Endometrial microvascular endothelial cells (primary cell): ENCODE measurements around the gene METTL22. TPM values are rescaled to one million over a fixed set of nuclear protein-coding genes. Genes with fewer than 3 reads are reported as not detected.
"Not testable (repeated sequence)": the region's sequence is repeated elsewhere in the genome, so short reads cannot be mapped to it uniquely, and the experiment has no call there.

ENCODE experiments used
- in situ Hi-C: cut with HindIII; loops from 2 replicates; pipeline ENCODE4 v1.10.0; 2017; ENCODE audit warnings: low sequenced_read_pairs, low pct_unique_long_range_greater_than_20kb; ENCODE audit errors: inconsistent ontology term
- total RNA-seq: library from RNA; depleted of rRNA; stranded (reverse); fragments of >200 nt; gene quantifications from one replicate; pipeline ENCODE4 v1.2.3, GENCODE V29; 2015; ENCODE audit errors: inconsistent ontology term

METTL22 gene
- total RNA-seq, 1 donor from 2014 or later = 16.1 TPM

DNA sequence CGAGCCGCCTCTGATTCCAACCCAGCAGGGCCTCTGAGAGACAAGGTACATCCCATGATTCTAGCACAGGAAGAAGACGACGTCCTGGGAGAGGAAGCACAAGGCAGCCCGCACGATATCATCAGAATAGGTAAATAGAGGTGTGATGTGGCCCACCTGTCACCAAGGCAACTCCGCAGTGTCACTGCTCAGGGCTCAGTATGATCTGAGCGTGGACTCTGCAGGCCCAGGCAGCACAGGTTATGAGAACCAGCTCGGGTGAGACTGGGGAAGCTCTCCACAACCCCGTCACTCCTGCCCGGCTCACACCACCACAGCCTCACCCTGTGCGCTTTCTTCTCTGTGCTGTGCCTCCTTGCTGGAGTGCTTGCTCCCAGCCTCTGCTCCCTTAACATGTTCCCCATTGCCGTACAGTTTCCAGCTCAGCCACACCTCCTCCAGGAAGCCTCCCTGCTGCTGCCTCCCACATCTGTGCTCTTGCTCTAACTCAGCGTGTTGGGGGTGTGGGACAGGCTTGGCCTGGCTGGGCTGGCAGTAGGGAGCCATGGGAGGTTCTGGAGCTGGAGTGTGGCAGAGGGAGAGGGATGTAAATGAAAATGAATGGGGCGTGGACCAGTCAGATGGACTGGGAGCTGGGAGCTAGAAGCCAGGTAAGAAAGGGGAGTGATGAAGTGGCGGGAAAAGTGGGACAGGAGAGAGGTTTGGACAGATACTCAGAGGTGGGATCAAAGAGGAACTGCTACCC lies 7.7 kb downstream of the METTL22 start:
- in situ Hi-C loops = no loop called here

DNA sequence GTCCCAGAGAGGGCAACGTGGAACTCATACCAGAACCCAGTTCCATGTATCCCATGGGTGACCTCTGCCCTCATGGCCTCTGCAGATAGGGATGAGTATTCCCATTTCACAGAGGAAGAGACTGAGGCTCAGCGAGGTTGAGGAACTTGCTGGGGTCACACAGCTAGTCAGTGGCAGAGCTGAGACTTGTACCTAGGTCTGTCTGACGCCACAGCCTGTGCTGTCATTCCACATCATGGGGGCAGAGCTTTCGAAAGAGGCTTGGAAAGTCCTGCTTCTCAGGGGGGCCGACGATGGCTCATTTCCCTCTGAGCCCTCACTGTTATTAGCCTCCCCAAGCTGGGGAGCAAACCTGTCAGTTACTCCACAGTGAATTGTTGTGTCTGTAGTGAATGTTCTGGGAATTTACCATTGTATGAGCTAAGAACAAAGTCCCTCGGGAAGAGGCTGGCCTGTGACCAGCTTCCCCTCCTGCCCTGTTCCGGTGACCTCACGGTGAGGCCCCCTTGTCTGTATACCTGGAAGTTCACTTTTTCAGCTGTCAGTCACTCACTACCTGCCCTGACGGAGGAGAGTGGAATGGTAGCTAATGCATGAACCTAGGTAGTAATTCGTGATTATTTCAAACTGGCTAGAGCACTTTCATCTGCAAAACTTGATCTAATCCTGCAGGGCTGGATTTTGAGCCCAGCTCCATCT lies 8.9 kb downstream of the METTL22 start:
- in situ Hi-C loops = no loop called here

DNA sequence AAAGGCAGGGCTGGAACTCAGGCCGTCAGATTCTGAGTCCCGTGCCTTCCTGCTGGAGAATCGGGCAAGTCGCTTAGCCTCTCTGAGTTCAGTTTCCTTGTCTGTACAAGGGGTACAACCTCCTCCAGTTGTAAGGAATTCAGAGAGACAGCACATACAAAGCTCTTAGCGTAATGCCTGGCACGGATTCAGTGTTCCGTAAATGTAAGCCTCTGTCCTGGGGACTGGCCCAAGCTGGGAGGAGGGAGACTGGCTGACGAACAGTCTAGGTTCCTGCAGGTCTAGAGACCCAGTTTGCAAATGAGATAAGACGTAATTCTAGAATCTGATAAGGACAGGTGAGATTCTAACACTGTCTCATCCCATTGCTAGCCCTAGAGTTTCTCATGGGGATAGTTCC lies 9.9 kb downstream of the METTL22 start:
- in situ Hi-C loops = no loop called here

DNA sequence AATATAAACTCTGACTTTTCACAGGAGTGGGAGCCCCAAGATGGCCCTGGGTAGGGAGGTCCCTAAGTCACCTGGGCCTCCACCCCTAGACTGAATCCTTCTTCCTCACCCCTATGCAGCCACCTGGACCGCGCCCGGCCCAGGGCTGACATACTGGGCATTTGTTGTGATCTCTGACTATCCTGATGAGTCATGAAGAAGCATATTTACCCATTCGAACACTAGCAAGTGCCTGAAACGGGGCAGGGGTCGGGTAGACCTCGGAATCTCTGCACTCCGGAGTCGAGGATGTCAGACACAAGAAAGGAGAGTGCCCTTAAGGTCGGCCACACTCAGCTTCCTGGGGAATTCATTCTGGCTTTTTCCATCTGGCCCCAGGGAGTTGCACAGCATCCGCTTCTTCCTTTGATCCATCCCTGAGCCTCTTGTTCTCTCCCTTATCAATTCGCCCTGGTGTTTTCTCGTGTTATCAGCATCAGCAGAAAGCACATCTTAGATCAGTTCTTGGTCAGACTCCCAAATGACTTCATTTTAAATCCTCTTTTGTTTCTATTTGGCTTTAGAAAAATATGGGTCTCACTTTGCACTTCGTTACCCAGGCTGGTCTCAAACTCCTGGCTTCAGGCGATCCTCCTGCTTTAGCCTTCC lies 10.4 kb downstream of the METTL22 start:
- in situ Hi-C loops = no loop called here

DNA sequence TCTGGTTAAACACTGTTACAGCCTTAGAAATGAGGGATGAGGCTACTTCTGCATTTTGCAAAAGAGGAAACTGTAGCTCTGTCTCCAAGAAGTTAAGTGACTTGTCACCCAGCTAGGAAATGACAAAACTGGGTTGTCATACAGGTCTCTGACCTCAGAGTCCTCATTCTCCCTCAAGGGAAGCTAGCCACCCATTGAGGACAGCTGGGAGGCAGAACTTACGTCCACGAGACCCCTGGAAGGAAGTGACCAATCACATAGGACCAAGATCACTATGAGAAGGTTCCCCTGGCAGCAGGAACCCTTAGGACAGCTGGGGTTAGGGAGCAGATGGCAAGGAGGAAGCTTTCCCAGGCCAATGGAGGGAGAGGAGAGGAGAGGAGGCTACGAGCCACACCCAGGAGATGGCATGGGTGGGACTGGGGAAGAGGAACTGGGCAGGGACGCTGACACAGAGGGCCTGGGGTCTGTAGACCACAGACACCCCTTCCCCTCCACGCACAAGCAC lies 11.2 kb downstream of the METTL22 start:
- in situ Hi-C loops = no loop called here

DNA sequence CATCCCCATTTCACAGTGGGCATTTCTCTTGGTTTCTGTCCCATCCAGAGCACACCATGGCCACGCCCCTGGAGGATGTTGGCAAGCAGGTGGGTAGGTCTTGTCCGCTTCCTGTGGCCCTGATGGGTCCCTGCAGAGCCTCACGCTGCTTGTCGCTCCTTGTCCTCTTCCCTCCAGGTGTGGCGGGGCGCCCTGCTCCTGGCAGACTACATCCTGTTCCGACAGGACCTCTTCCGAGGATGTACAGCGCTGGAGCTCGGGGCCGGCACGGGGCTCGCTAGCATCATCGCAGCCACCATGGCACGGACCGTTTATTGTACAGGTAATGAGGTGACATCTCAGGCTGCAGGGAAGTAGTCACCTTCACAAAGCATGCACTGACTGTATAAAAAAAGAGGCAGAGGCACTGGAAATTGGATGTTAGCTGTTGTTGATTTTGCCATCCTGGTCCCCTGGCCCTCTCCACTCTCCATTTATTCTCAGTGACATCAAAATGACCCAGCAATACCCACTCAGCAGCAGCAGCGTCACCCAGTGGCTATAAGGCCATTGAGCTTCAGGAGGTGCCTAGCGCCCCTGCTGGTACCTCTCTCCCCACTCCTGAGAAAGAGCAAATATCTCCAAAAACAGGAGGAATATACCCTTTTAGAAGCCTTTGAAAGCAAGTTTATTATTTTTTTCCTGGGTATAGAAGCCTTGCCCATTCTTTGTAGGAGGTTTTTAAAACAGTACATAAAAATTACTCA lies 13.7 kb downstream of the METTL22 start:
- in situ Hi-C loops = no loop called here

DNA sequence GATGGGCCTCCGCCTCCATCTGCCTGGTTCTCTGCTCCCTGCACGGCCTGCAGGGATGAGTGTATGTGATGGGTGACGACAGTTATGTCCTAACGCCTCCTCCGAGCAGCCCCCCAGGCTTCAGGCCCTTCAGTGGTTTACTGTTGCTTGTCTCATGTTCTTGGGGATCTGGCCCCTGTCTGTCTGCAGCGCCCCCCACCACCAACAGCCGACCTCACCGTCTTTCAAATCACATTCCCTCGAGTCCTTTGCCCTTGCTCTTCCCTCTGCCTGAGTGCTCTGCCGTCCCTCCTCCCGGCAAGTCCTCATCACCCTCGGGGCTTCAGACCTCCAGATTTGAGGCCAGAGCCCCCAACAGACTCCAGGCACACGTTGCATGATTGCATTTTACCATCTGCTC lies 18.2 kb downstream of the METTL22 start:
- in situ Hi-C loops = no loop called here

DNA sequence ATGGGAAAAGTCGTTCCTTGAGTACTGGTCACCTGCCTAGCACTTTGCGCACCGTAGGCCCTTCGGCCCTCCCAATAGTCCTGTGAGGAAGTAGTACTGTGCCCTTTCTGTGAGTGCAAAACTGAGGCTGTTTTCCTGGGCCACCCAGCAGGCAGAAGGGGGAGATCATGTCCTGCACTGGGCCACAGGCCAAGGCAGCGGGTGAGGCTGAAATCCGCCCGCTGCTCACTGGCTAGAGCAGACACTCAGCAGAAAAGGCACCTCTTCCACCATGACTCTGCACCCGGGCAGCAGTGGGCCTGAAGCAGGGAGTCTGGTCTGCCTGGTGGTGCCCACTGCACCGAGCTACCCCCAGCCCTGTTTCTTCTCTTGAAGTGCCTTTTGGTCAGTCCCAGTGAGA lies 20.2 kb downstream of the METTL22 start:
- in situ Hi-C loops = no loop called here

DNA sequence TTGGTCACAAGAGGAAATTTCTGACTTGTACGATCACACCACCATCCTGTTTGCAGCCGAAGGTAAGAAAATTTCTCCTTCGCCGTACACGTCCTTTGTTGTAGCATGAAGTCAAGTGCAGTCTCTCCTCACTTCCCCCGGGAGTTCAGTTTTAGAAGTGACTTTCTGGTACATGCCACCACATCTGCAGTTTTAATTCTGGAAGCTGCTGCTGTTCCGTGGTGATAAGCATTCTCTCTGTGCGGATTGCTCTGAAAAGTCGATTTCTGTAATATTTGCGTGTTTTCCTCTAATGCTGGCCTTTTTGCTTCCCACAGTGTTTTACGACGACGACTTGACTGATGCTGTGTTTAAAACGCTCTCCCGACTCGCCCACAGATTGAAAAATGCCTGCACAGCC lies 20.6 kb downstream of the METTL22 start:
- in situ Hi-C loops = no loop called here

DNA sequence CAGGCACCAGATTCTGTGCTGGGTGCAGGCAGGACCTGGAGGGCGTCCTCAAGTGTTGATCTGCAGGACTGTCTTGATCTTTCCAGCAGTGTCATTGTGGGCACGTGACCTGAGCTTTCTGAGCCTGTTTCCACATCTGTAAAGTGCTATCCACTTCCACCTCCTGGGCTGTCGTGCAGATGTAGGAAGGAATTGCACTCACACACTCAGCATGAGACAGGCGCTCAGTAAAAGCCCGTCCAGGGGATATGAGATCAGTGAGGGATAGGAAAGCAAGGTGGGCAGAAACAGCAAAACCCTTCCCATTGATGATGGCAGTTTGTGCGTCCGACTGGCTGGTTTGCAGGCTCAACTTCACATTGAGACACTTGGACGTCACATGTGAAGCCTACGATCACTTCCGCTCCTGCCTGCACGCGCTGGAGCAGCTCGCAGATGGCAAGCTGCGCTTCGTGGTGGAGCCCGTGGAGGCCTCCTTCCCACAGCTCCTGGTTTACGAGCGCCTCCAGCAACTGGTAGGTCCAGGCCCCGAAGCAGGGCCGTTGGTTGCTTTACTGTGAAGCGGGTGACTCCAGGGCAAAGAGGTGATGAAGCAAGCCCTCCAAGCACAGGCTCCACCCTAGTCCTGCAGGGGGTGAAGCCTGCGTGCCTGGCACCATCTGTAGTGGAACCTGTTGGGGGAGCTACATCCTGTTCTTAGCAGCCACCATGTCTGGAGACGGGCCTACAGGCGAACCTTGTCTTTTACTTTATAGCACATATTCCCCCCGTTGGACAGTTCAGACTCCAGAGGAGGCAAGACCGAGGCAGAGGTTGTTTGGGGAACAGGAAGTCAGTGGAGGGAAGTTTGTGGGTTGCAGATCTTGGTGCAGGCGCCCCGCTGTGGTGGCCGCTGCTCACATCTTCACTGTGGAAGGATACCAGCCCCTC lies 23.0 kb downstream of the METTL22 start:
- in situ Hi-C loops = no loop called here

DNA sequence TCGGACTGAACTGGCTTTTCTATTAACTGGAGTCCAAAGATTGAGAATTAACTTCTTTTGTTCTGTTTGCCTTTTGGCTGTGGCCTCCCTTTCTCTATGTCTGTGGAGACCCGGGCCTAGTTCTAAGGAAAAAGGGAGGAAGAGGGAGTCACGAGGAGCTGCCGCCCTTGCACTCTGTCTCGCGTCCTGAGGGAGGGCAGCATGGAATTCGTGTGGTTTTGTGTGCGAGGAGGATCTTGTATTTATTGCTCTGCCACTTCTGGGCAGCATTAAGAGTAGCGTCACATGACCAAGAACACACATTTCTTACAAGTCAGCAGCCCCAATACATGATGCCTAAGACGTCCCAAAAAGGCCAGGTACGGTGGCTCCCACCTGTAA lies 23.6 kb downstream of the METTL22 start:
- in situ Hi-C loops = no loop called here

DNA sequence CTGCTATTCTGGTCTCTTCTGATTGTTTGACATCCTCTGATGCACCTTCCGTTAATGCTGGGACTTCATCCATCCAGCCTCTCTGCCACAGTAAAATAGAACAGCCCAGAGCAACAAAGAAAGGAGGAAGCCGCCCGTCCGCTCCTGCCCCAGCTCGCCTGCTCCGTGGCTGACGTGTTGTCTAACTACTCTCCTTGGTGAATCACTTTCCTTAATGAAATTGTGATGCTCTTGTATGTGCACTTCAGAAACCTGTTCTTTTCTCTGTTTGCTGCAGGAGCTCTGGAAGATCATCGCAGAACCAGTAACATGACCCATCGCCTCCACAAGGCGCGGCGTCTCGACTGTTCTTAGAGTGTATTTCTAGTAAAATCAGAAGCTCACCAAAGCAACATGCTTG lies 24.3 kb downstream of the METTL22 start:
- in situ Hi-C loops = no loop called here

DNA sequence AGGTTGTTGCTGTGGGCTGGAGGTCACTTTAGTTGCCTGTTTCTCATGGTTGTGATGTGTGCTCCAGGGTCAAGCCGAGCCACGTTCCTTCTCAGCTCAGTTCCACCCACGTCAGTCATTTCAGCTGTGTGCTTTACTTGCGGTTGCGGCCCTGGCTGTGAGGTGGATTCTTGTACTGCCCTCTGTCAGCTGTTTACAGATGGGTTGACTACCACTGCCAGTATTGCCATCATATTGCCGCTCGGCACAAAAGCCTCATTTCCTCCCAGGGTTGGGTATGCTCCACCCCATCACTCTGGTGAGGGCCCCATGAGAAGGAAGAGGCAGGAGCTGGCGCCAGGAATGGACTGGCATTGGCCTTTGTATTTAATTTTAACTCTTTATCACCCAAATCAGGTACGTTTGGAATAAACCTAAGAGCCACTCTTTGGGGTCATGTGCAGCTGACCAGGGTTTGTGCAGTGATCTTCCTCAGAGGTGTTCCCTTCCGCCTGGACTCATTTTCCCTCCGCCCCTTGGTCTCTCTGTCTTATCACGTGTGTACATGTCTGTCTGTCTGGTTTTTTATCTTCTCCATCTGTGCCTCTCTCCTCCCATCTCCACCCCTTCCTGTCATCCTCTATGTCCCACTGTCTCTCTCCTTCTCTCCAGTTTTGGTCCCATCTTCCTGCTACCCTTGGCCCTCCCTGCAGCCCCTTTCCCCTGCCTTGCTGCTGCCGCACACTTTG lies 25.0 kb downstream of the METTL22 start:
- in situ Hi-C loops = no loop called here

DNA sequence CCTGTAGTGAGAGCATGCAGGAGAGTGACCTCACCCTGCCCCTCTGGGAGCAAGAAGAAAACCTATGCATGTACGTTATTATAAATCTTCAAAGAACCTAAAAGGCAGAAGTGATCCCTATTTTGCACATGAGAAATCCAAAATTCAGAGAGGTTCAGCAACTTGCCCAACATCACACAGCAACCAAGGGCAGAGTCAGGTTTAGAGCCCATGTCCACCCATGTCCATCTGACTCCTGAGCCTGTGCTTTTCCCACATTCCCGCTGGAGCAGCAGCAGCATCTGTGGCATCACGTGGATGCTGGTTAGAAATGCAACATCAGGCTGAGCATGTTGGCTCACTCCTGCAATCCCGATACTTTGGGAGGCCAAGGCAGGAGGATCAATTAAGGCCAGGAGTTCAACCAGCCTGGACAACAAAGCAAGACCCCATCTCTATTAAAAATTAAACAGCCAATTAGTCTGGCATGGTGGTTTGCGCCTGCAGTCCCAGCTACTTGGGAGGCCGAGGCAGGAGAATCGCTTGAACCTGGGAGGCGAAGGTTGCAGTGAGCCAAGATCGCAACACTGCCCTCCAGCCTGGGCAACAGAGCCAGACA lies 26.3 kb downstream of the METTL22 start:
- in situ Hi-C loops = no loop called here

DNA sequence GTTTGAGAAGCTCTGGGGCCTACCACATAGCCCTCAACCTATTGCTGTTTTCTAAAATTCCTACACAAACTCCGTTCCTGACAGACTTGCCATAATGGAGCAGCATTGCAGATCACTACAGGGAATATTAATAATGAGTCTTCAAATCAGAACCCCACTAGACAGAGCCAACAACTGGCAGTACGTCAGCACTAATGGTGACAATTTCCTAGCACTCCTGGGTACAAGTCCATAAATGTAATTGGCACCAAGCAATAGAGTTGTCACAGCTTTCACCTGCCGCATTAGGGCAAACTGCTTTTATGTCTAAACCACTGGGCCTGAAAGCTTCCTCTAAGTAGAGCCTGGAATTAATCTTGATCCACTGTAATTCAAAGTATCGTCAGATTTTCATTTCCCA lies 27.4 kb downstream of the METTL22 start:
- in situ Hi-C loops = no loop called here

DNA sequence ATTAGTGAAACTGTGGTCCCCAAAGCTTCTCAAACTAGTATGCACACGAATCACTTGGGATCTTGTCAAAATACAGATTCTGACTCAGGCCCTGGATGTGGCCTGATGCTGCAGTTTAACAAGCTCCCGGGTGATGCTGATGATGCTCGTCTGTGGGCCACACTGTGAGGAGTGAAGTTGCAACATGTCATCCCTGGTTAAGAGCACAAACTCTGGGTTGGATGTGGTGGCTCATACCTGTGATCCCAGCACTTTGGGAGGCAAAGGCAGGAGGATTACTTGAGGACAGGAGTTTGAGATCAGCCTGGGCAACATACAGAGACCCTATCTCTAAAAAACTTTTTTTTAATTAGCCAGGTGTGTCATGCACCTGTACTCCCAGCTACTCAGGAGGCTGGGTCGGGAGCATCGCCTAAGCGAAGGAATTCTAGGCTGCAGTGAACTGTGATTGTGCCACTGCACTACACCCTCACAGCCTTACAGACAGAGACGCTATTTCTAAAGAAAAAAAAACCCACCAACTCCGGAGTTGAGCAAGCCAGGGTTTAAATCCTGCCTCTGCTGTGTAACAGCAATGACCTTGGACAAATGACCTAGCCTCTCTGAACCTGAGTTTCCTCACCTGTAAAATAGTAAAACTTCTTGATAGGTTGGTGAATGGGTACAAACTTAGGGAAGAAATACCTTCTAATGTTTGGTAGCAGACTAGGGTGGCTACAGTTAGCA lies 28.5 kb downstream of the METTL22 start:
- in situ Hi-C loops = no loop called here

DNA sequence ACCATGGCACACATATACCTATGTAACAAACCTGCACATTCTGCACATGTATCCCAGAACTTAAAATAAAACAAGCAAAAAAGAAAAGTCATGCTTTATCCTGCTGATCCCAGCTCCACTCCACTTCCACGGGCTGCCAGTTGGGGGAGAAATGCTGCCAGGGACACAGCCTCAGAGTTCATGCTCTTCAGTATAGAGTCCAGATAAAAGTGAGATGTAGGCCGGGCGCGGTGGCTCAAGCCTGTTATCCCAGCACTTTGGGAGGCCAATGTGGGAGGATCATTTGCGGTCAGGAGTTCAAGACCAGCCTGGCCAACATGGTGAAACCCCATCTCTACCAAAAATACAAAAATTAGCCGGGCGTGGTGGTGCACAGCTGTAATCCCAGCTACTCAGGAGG lies 30.5 kb downstream of the METTL22 start:
- in situ Hi-C loops = not testable (repeated sequence)
